ENCODE results near the gene SLC6A6. TPM values are rescaled to one million over a fixed set of nuclear protein-coding genes. Genes with fewer than 3 reads are reported as not detected.

The SLC6A6 gene
- total RNA-seq, 1 experiment from 2014 or later = 72.6 TPM

DNA sequence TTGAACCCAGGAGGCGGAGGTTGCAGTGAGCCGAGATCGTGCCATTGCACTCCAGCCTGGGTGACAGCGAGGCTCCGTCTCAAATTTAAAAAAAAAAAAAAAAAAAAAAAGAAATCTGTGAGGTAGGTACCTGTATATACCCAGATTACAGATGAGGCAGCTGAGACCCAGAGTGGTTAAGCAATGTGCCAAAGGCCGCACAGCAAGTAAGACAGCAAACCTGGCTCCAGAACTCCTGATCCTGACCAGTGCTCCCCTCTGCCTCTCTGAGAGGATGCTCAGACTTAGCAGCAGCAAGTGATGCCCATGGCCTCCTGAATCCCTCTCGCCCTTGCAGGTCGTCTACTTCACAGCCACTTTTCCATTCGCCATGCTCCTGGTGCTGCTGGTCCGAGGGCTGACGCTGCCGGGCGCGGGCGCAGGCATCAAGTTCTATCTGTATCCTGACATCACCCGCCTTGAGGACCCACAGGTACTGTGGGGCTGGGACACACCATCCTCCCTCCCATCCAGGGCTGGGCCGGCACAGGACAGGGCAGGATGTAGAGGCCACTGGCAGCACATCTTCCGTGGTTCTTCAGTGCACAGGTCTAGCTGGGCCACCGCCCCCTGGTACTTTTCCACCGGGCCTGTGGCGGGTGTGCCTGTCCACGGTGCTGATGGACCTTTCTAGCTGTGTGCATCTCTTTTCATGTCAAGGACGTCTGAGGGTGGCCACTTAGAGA is 63.9 kb downstream of the SLC6A6 start:
- no peak overlapping the region for H3K4ac ChIP-seq (ENCODE audit: low read depth, low read length)
- H4K91ac ChIP-seq (ENCODE audit: insufficient read length, low read depth, low read length) = no peak overlapping the region
- H2BK15ac ChIP-seq (ENCODE audit: low read depth, low read length) = no peak overlapping the region
- peaks cover 21 to 73% (median 22%) of the 10 kb centered on the region in 3 experiments; a peak in 6 of 7 replicates for H3K36me3 Mint-ChIP-seq (ENCODE audit: insufficient read depth in 1 of 3, low read depth in 3 of 3)
- H2BK20ac ChIP-seq (ENCODE audit: low read depth, low read length, poor library complexity, severe bottlenecking) = no peak overlapping the region
- H3K23me2 ChIP-seq (ENCODE audit: insufficient read length, low read depth, low read length, poor library complexity, severe bottlenecking) = no peaks in the 10 kb centered on the region
- no peak overlapping the region for H3K4me3 Mint-ChIP-seq
- H3K27ac ChIP-seq (ENCODE audit: insufficient read length, low read depth, low read length) = no peak overlapping the region
- no peak overlapping the region for H2BK120ac ChIP-seq (ENCODE audit: low read depth, low read length, poor library complexity, severe bottlenecking)
- H2BK12ac ChIP-seq (ENCODE audit: insufficient read length, low read depth, low read length) = no peak overlapping the region
- H3K18ac ChIP-seq (ENCODE audit: insufficient read length, low read depth, low read length) = no peak overlapping the region
- no peaks in the 10 kb centered on the region for H4K20me1 ChIP-seq (ENCODE audit: control insufficient read depth, insufficient read depth, insufficient read length)
- no peaks in the 10 kb centered on the region for H3K4me1 ChIP-seq (ENCODE audit: insufficient read depth, low read length)
- H3K27me3 ChIP-seq (ENCODE audit: insufficient read depth, low read length) = no peaks in the 10 kb centered on the region
- H3K9ac ChIP-seq (ENCODE audit: extremely low read depth, insufficient read length, low read length) = no peak overlapping the region
- no CpG with 5 or more reads among the region's 23 CpGs for WGBS (ENCODE audit: extremely low coverage, insufficient read length, low lambda C conversion rate)
- no peaks in the 10 kb centered on the region for H3K79me1 ChIP-seq (ENCODE audit: insufficient read depth, low read depth, low read length, poor library complexity, severe bottlenecking)
- H2BK5ac ChIP-seq (ENCODE audit: insufficient read length, low read length) = no peak overlapping the region
- H2AK5ac ChIP-seq (ENCODE audit: insufficient read length, low read length) = no peak overlapping the region
- H3K9me3 ChIP-seq (ENCODE audit: control insufficient read depth, low read depth, low read length) = no peaks in the 10 kb centered on the region
- H3K23ac ChIP-seq (ENCODE audit: insufficient read length, low read depth, low read length) = no peak overlapping the region
- no peaks in the 10 kb centered on the region for H3K9me3 Mint-ChIP-seq
- H3K27ac Mint-ChIP-seq = peak overlapping the region in 1 of 3 experiments; percentile 89; a peak in 1 of 7 replicates
- no peak overlapping the region for H3K56ac ChIP-seq (ENCODE audit: insufficient read length, low read depth, low read length)
- H3K14ac ChIP-seq (ENCODE audit: insufficient read depth, low read length) = no peak overlapping the region
- no peak for DNase-seq
- no peak overlapping the region for H3T11ph ChIP-seq (ENCODE audit: low read length)
- no peak overlapping the region for H4K5ac ChIP-seq (ENCODE audit: insufficient read length, low read depth, low read length)
- H4K8ac ChIP-seq (replicated peaks; ENCODE audit: insufficient read length, low read depth, low read length) = no peak overlapping the region
- no peak overlapping the region for H3K4me2 ChIP-seq (ENCODE audit: insufficient read depth, insufficient read length, low read length)
- H3K27me3 Mint-ChIP-seq (ENCODE audit: low read depth) = no peaks in the 10 kb centered on the region
- TF ChIP-seq, protein P1, sequence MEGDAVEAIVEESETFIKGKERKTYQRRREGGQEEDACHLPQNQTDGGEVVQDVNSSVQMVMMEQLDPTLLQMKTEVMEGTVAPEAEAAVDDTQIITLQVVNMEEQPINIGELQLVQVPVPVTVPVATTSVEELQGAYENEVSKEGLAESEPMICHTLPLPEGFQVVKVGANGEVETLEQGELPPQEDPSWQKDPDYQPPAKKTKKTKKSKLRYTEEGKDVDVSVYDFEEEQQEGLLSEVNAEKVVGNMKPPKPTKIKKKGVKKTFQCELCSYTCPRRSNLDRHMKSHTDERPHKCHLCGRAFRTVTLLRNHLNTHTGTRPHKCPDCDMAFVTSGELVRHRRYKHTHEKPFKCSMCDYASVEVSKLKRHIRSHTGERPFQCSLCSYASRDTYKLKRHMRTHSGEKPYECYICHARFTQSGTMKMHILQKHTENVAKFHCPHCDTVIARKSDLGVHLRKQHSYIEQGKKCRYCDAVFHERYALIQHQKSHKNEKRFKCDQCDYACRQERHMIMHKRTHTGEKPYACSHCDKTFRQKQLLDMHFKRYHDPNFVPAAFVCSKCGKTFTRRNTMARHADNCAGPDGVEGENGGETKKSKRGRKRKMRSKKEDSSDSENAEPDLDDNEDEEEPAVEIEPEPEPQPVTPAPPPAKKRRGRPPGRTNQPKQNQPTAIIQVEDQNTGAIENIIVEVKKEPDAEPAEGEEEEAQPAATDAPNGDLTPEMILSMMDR (conservative IDR thresholded peaks at IDR 0.05) = no peak
- peaks cover 23 to 27% of the 10 kb centered on the region in 2 experiments for H3K4me1 Mint-ChIP-seq
- no peak overlapping the region for H2AFZ ChIP-seq (ENCODE audit: low read length)
- H3K79me2 ChIP-seq (ENCODE audit: insufficient read depth, low read length) = no peaks in the 10 kb centered on the region

Data from H9 (cell line).